NT2/D1 (cell line): ENCODE measurements around the gene EPS15.

ENCODE experiments used
- SUZ12 ChIP-seq: IDR thresholded peaks from 2 replicates; pipeline ENCODE4 v1.6.1; 2011; ENCODE audit not compliant: insufficient read length, insufficient read depth; ENCODE audit errors: extremely low read depth
- YY1 ChIP-seq: IDR thresholded peaks from 2 replicates; pipeline ENCODE4 v1.6.1; 2011; ENCODE audit not compliant: insufficient read length, insufficient read depth
- ZNF274 ChIP-seq: IDR thresholded peaks from 2 replicates; pipeline ENCODE4 v1.6.1; 2011; ENCODE audit warnings: mild to moderate bottlenecking, low read depth, low read length

- TF ChIP-seq YY1 (no peak), ZNF274 (no peak), SUZ12 (no peak)
These were observed 202.3 kb downstream of the EPS15 start for GRCh38 chr1:51316846-51317120.
